Measurements from ENCODE around the gene MED29. TPM values are rescaled to one million over a fixed set of nuclear protein-coding genes. Genes with fewer than 3 reads are reported as not detected.

MED29 gene
- total and polyA plus RNA-seq, 2 donors (not counting 1 experiment from before 2014, with no cell fraction given): 33.0 to 47.5 TPM

- peaks cover 51% of the 10 kb centered on the region for H3K79me2 ChIP-seq (ENCODE audit: control insufficient read depth, insufficient read depth, low read length)
- ATAC-seq (ENCODE audit: low read depth): no peak
- peaks cover 27% of the 10 kb centered on the region for H4K20me1 ChIP-seq (ENCODE audit: control insufficient read depth, insufficient read depth, low read length, poor library complexity, severe bottlenecking)
- no peaks in the 10 kb centered on the region for H3K27me3 ChIP-seq (replicated peaks in 1 of 4; ENCODE audit: control extremely low read depth in 1 of 4, control insufficient read depth in 3 of 4, insufficient read depth in 4 of 4, low read length in 3 of 4)
- ChIA-PET CTCF (interaction anchor here (1.3 to 2.7 kb wide), 3 partner anchors 46 to 267 kb away, joined by 3 to 9 read pairs (median 8); partner anchors contain the start of genes RPS16 and SAMD4B), POLR2A (interaction anchor here (2.0 to 3.0 kb wide), 2 partner anchors 14 to 56 kb away, joined by 8 to 69 read pairs; partner anchors contain the start of genes SUPT5H and ZFP36)
- Mint-ChIP-seq H3K4me1 (peaks cover 42% of the 10 kb centered on the region), H3K27ac (peak overlapping the region; percentile 99), H3K4me3 (peak overlapping the region; percentile 87), H3K9me3 (ENCODE audit: insufficient read depth) (no peaks in the 10 kb centered on the region), H3K27me3 (no peaks in the 10 kb centered on the region)
- H3K9me3 ChIP-seq (ENCODE audit: control extremely low read depth in 1 of 3, control insufficient read depth in 2 of 3, insufficient read depth in 1 of 3, low read length in 2 of 3): no peaks in the 10 kb centered on the region
- peaks cover 16 to 33% of the 10 kb centered on the region in 2 donors for H3K4me1 ChIP-seq (ENCODE audit: control insufficient read depth in 2 of 2, insufficient read depth in 2 of 2, low read length in 2 of 2)
- TF ChIP-seq EZH2 (IDR thresholded peaks at IDR 0.05; ENCODE audit: borderline replicate concordance, insufficient read depth, low read depth, low read length, poor library complexity, severe bottlenecking): no peak
- no peak for TF ChIP-seq CTCF (IDR thresholded peaks at IDR 0.05)
- intact Hi-C loops (cut with micrococcal nuclease): loop anchor here (2.0 kb wide), 3 partner anchors 143 to 581 kb away; partner anchors contain the start of genes EID2, EID2B and PSMC4
- H3K9ac ChIP-seq (ENCODE audit: low read length): peak overlapping the region; percentile 99
- H2AFZ ChIP-seq (ENCODE audit: insufficient read depth, low read depth, low read length, poor library complexity, severe bottlenecking): no peak overlapping the region
- peak overlapping the region; percentile 96 to 97 for H3K27ac ChIP-seq (ENCODE audit: low read length in 2 of 2)
- H3K4me2 ChIP-seq (replicated peaks; ENCODE audit: low read depth, low read length, poor library complexity, severe bottlenecking): peak overlapping the region; percentile 86
- peak overlapping the region; percentile 65 to 99 (median 90) for H3K4me3 ChIP-seq (ENCODE audit: control extremely low read depth in 1 of 5, extremely low read depth in 1 of 5, insufficient read depth in 1 of 5, low read depth in 2 of 5, low read length in 4 of 5)
- peaks cover 0 to 65% of the 10 kb centered on the region in 2 experiments for H3K36me3 ChIP-seq (replicated peaks in 1 of 2; ENCODE audit: control extremely low read depth in 1 of 2, control insufficient read depth in 1 of 2, extremely low read depth in 1 of 2, insufficient read depth in 2 of 2, low read length in 1 of 2)
- no peak for DNase-seq
- WGBS (ENCODE audit: insufficient coverage): 87% methylated on average over 3 of the region's 13 CpGs
Measured at GRCh38 chr19:39389631-39390414, 1.4 kb upstream of the MED29 start.

GRCh38 chr19:39390451-39390750 is 777 bp upstream of the MED29 start:
- no peaks in the 10 kb centered on the region for H3K27me3 Mint-ChIP-seq
- Histone ChIP-seq H3K9me3 (ENCODE audit: control extremely low read depth in 1 of 3, control insufficient read depth in 2 of 3, insufficient read depth in 1 of 3, low read length in 2 of 3) (no peaks in the 10 kb centered on the region), H3K27me3 (replicated peaks in 1 of 4; ENCODE audit: control extremely low read depth in 1 of 4, control insufficient read depth in 3 of 4, insufficient read depth in 4 of 4, low read length in 3 of 4) (no peaks in the 10 kb centered on the region), H3K4me3 (ENCODE audit: control extremely low read depth in 1 of 5, extremely low read depth in 1 of 5, insufficient read depth in 1 of 5, low read depth in 2 of 5, low read length in 4 of 5) (peak overlapping the region; percentile 65 to 99 (median 90)), H3K9ac (ENCODE audit: low read length) (peak overlapping the region; percentile 99), H3K4me1 (ENCODE audit: control insufficient read depth in 2 of 2, insufficient read depth in 2 of 2, low read length in 2 of 2) (peaks cover 16 to 28% of the 10 kb centered on the region in 2 donors), H3K79me2 (ENCODE audit: control insufficient read depth, insufficient read depth, low read length) (peaks cover 57% of the 10 kb centered on the region), H3K36me3 (replicated peaks in 1 of 2; ENCODE audit: control extremely low read depth in 1 of 2, control insufficient read depth in 1 of 2, extremely low read depth in 1 of 2, insufficient read depth in 2 of 2, low read length in 1 of 2) (peaks cover 0 to 67% of the 10 kb centered on the region in 2 experiments), H3K4me2 (replicated peaks; ENCODE audit: low read depth, low read length, poor library complexity, severe bottlenecking) (peak overlapping the region; percentile 86), H3K27ac (ENCODE audit: low read length in 2 of 2) (peak overlapping the region; percentile 96 to 97), H4K20me1 (ENCODE audit: control insufficient read depth, insufficient read depth, low read length, poor library complexity, severe bottlenecking) (peaks cover 32% of the 10 kb centered on the region), H2AFZ (ENCODE audit: insufficient read depth, low read depth, low read length, poor library complexity, severe bottlenecking) (peak overlapping the region; percentile 63)
- no peak for TF ChIP-seq EZH2 (IDR thresholded peaks at IDR 0.05; ENCODE audit: borderline replicate concordance, insufficient read depth, low read depth, low read length, poor library complexity, severe bottlenecking)
- TF ChIP-seq CTCF (IDR thresholded peaks at IDR 0.05): no peak
- ATAC-seq (ENCODE audit: low read depth) (no peak), DNase-seq (no peak)
- WGBS (ENCODE audit: insufficient coverage): 2% methylated on average over 10 of the region's 10 CpGs
- no peaks in the 10 kb centered on the region for H3K9me3 Mint-ChIP-seq (ENCODE audit: insufficient read depth)
- CTCF ChIA-PET: interaction anchor here (1.0 to 2.7 kb wide), 4 partner anchors 14 to 48 kb away, joined by 5 to 40 read pairs (median 8); partner anchors contain the start of genes PLEKHG2, RPS16 and SAMD4B
- H3K27ac Mint-ChIP-seq: peak overlapping the region; percentile 99
- peaks cover 41% of the 10 kb centered on the region for H3K4me1 Mint-ChIP-seq
- intact Hi-C loops (cut with micrococcal nuclease): loop anchor here (2.0 kb wide), 3 partner anchors 142 to 580 kb away; partner anchors contain the start of genes EID2, EID2B and PSMC4
- POLR2A ChIA-PET: interaction anchor here (0.7 to 3.0 kb wide), 9 partner anchors 14 to 268 kb away, joined by 3 to 69 read pairs (median 7); partner anchors contain the start of genes GMFG, PLEKHG2, RPS16 and SAMD4B
- peak overlapping the region; percentile 87 for H3K4me3 Mint-ChIP-seq

Measured in B cell (primary cell).